Fibroblast of lung (primary cell): ENCODE measurements around the gene KIF16B.

Source experiments
- EZH2 ChIP-seq: IDR thresholded peaks from 2 replicates; pipeline ENCODE4 v1.5.1; 2012; ENCODE audit warnings: low read length, control low read depth, mild to moderate bottlenecking; ENCODE audit errors: missing control alignments
- TF ChIP-seq, protein P1 (sequence below), 2 donors: IDR thresholded peaks in 1 of 2; conservative IDR thresholded peaks in 1 of 2; 1 replicate in 1 of 2; 2 replicates in 1 of 2; pipeline ENCODE4 v1.5.1; 2011 to 2012; ENCODE audit warnings: low read length in 2 of 2, control low read depth in 1 of 2, inconsistent platforms in 1 of 2, low read depth in 1 of 2, mild to moderate bottlenecking in 1 of 2

DNA sequence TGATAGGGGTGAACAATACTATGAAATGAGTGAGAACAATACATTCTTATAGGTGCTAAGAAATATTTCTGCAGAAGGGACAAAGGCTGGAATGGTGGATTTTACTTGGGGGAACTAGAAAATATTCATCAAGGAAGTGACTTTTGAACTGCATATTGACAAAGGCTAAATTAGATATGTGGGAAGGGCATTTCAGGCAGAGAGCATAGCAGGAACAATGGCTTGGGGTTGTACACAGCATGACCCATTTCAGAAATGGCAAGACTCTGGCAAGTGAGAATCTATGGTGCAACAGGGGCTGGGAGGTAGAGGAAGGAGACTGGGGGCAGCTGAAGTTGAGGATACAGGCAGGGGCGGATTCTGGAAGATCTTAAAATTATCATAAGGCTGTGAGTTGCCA, 46.7 kb upstream of the KIF16B start:
- TF ChIP-seq, protein P1, sequence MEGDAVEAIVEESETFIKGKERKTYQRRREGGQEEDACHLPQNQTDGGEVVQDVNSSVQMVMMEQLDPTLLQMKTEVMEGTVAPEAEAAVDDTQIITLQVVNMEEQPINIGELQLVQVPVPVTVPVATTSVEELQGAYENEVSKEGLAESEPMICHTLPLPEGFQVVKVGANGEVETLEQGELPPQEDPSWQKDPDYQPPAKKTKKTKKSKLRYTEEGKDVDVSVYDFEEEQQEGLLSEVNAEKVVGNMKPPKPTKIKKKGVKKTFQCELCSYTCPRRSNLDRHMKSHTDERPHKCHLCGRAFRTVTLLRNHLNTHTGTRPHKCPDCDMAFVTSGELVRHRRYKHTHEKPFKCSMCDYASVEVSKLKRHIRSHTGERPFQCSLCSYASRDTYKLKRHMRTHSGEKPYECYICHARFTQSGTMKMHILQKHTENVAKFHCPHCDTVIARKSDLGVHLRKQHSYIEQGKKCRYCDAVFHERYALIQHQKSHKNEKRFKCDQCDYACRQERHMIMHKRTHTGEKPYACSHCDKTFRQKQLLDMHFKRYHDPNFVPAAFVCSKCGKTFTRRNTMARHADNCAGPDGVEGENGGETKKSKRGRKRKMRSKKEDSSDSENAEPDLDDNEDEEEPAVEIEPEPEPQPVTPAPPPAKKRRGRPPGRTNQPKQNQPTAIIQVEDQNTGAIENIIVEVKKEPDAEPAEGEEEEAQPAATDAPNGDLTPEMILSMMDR (conservative IDR thresholded peaks at IDR 0.05 in 1 of 2, IDR thresholded peaks at IDR 0.05 in 1 of 2; ENCODE audit: low read depth in 1 of 2, low read length in 2 of 2), result no peak
- TF ChIP-seq EZH2, result no peak
